Tibial artery (tissue), 4 donors: ENCODE results near the gene INTS6L.

ENCODE experiments used
- DNase-seq, 2 donors: peaks; one replicate each; pipeline ENCODE4 v3.0.0-alpha.2; 2019
- H3K27ac ChIP-seq, 2 donors: fragments of 200-600 bp; sonication (generic) in 1 of 2; 1 replicate in 1 of 2; 2 replicates in 1 of 2; pipeline ENCODE4 v1.5.1; 2018 to 2019; ENCODE audit warnings: mild to moderate bottlenecking in 1 of 2
- H3K27me3 ChIP-seq, 2 donors: fragments of 200-600 bp; sonication (generic) in 1 of 2; one replicate each; pipeline versions ENCODE4 v1.5.1 to v1.6.0; 2016 to 2019
- H3K36me3 ChIP-seq, 3 donors: fragments of 200-600 bp; sonication (generic) in 2 of 3; one replicate each; pipeline ENCODE4 v1.5.1; 2016 to 2019; ENCODE audit warnings: mild to moderate bottlenecking in 2 of 3
- H3K4me1 ChIP-seq, 4 donors: fragments of 200-600 bp; sonication (generic) in 2 of 4; 1 replicate in 3 of 4; 2 replicates in 1 of 4; pipeline ENCODE4 v1.5.1; 2016 to 2019
- H3K4me3 ChIP-seq, 2 donors: fragments of 200-600 bp; sonication (generic) in 1 of 2; 1 replicate in 1 of 2; 2 replicates in 1 of 2; pipeline ENCODE4 v1.5.1; 2018 to 2019; ENCODE audit warnings: mild to moderate bottlenecking in 2 of 2
- H3K9me3 ChIP-seq, 3 donors: fragments of 200-600 bp; sonication (generic) in 1 of 3; one replicate each; pipeline ENCODE4 v1.5.1; 2016 to 2019
- CTCF ChIP-seq, 2 experiments: fragments of 200-600 bp in 1 of 2; fragments of 450-650 bp in 1 of 2; IDR thresholded peaks; one replicate each; pipeline ENCODE4 v1.5.1; 2017 to 2019; ENCODE audit warnings: antibody characterized with exemption in 2 of 2, mild to moderate bottlenecking in 1 of 2, moderate library complexity in 1 of 2
- intact Hi-C: fragments of 100-400 bp; cut with DNase I; formaldehyde crosslinking; loops from one replicate; pipeline ENCODE4 v1.15.0; 2023; ENCODE audit warnings: low total_unique reads

The INTS6L gene

GRCh38 chrX:135536877-135537276 lies 16.4 kb downstream of the INTS6L start:
- no peak for TF ChIP-seq CTCF (IDR thresholded peaks at IDR 0.05)
- Histone ChIP-seq H3K27ac (no peak overlapping the region), H3K36me3 (no peaks in the 10 kb centered on the region), H3K4me1 (peaks cover 0 to 11% (median 3%) of the 10 kb centered on the region in 4 donors), H3K27me3 (no peaks in the 10 kb centered on the region), H3K4me3 (no peak overlapping the region), H3K9me3 (no peaks in the 10 kb centered on the region)
- no peak for DNase-seq
- intact Hi-C loops = no loop called here

- Histone ChIP-seq H3K4me1 (peaks cover 0 to 6% (median under 1%) of the 10 kb centered on the region in 4 donors), H3K9me3 (no peaks in the 10 kb centered on the region), H3K27ac (no peak overlapping the region), H3K36me3 (no peaks in the 10 kb centered on the region), H3K4me3 (no peak overlapping the region), H3K27me3 (no peaks in the 10 kb centered on the region)
- intact Hi-C loops = no loop called here
- DNase-seq = no peak
- no peak for TF ChIP-seq CTCF (IDR thresholded peaks at IDR 0.05)
Observed at GRCh38 chrX:135541351-135541750, 20.9 kb downstream of the INTS6L start.

GRCh38 chrX:135543172-135543571 lies 22.7 kb downstream of the INTS6L start:
- Histone ChIP-seq H3K27me3 (no peaks in the 10 kb centered on the region), H3K27ac (no peak overlapping the region), H3K36me3 (no peaks in the 10 kb centered on the region), H3K4me3 (no peak overlapping the region), H3K9me3 (no peaks in the 10 kb centered on the region), H3K4me1 (peaks cover 0 to 6% (median 0%) of the 10 kb centered on the region in 4 donors)
- no peak for DNase-seq
- intact Hi-C loops = no loop called here
- TF ChIP-seq CTCF (IDR thresholded peaks at IDR 0.05) = no peak

- H3K9me3 ChIP-seq = no peaks in the 10 kb centered on the region
- TF ChIP-seq CTCF (IDR thresholded peaks at IDR 0.05) = no peak
- intact Hi-C loops = no loop called here
- no peak for DNase-seq
- no peaks in the 10 kb centered on the region for H3K36me3 ChIP-seq
- H3K27me3 ChIP-seq = no peaks in the 10 kb centered on the region
- H3K4me1 ChIP-seq = peaks cover 0 to 6% (median 0%) of the 10 kb centered on the region in 4 donors
- H3K4me3 ChIP-seq = no peak overlapping the region
- no peak overlapping the region for H3K27ac ChIP-seq
Observed at GRCh38 chrX:135543924-135544323, 23.5 kb downstream of the INTS6L start.

- peaks cover 0 to 6% (median 0%) of the 10 kb centered on the region in 4 donors for H3K4me1 ChIP-seq
- H3K36me3 ChIP-seq = no peaks in the 10 kb centered on the region
- no peak for TF ChIP-seq CTCF (IDR thresholded peaks at IDR 0.05)
- no peaks in the 10 kb centered on the region for H3K9me3 ChIP-seq
- no peak overlapping the region for H3K27ac ChIP-seq
- no peak overlapping the region for H3K4me3 ChIP-seq
- no peak for DNase-seq
- H3K27me3 ChIP-seq = no peaks in the 10 kb centered on the region
- intact Hi-C loops = no loop called here
Observed at GRCh38 chrX:135544338-135544948, 24.0 kb downstream of the INTS6L start.

GRCh38 chrX:135547767-135548166 lies 27.3 kb downstream of the INTS6L start:
- H3K4me3 ChIP-seq = no peak overlapping the region
- H3K27ac ChIP-seq = no peak overlapping the region
- H3K4me1 ChIP-seq = peaks cover 0 to 6% (median 0%) of the 10 kb centered on the region in 4 donors
- H3K36me3 ChIP-seq = no peaks in the 10 kb centered on the region
- DNase-seq = no peak
- intact Hi-C loops = no loop called here
- H3K27me3 ChIP-seq = no peaks in the 10 kb centered on the region
- TF ChIP-seq CTCF (IDR thresholded peaks at IDR 0.05) = no peak
- no peaks in the 10 kb centered on the region for H3K9me3 ChIP-seq
